Transverse colon (tissue), 4 donors: ENCODE data around the gene NUP50. TPM values are rescaled to one million over a fixed set of nuclear protein-coding genes. Genes with fewer than 3 reads are reported as not detected.

ENCODE experiments used
- small RNA-seq, 4 donors: library from RNA; depleted of rRNA; stranded (forward); fragments of <200 nt; gene quantifications; one replicate each; pipeline ENCODE3, GENCODE V24; 2016
- total RNA-seq, 4 donors: library from RNA; depleted of rRNA; stranded (reverse); fragments of >200 nt; gene quantifications; one replicate each; pipeline ENCODE4 v1.1.0, GENCODE V29; 2016

NUP50 gene
- total RNA-seq, 4 donors from 2014 or later: 47.0 to 152 (median 73.5) TPM

Small RNAs within 50 kb of the gene (small RNA-seq; reads per million reads assigned to genes)
- 0.24 to 1.8 (median 0.35) reads per million in 4 donors for gene MIR1249

Other genes starting within 250 kb of the NUP50 start
- not detected for gene PHF21B, start 153.9 kb upstream of the NUP50 start, total RNA-seq
- 10 to 100 TPM; 18.0 to 51.2 (median 25.1) TPM for gene KIAA0930, start 77.0 kb downstream of the NUP50 start, total RNA-seq
- gene UPK3A, start 121.0 kb downstream of the NUP50 start, total RNA-seq: under 1 TPM in 1 of 4 donors, not detected in 3; 0.79 TPM
- 100 to 1,000 TPM in 2 of 4 donors, 10 to 100 TPM in 2; 46.0 to 424 (median 210) TPM for gene FAM118A, start 146.0 kb downstream of the NUP50 start, total RNA-seq
- not detected for gene SMC1B, start 249.7 kb downstream of the NUP50 start, total RNA-seq
- gene RIBC2, start 249.8 kb downstream of the NUP50 start, total RNA-seq: not detected